Amniotic stem cell (primary cell): ENCODE results near the gene RNF128.
"Not testable (repeated sequence)": the region's sequence is repeated elsewhere in the genome, so short reads cannot be mapped to it uniquely, and the experiment has no call there.

Source experiments
- DNase-seq: peaks from one replicate; lab custom pipeline; 2025; lab: John Stamatoyannopoulos, UW

Gene RNF128

DNA sequence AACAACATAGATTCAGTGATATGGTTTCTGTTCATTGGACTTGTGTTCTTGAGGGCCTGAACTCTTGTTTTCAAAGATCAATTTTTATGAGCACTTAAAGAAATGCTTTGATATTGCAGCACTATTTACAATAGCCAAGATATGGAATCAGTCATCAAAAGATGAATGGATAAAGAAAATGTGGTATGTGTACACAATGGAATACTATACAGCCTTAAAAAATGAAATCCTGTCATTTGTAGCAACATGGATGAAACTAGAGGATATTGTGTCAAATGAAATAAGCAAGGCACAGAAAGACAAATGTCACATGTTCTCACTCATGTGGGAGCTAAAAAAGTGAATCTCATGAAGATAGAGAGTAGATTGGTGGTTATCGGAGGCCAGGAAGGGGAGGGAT is 21.9 kb downstream of the RNF128 start:
- DNase-seq, result no peak

DNA sequence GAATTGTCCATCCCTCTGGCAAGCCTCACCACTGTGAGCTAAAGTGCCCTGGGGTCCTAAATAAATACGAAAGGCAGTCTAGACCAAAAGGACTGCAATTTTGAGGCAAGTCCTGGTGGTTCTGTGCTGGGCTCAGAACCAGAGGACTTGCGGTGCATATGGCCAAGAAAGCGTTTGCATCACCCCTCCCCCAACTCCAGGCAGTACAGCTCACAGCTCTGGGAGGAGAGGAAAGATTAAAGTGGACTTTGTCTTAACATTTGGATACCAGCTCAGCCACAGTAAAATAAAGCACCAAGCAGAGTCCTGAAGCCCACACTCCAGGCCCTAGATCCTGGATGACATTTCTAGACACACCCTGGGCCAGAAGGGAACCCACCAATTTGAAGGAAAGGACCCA is 24.9 kb downstream of the RNF128 start:
- no peak for DNase-seq

GRCh38 chrX:106752101-106752678 is 25.7 kb downstream of the RNF128 start:
- DNase-seq, result no peak

- not testable (repeated sequence) for DNase-seq
Observed at GRCh38 chrX:106769288-106769687, 42.8 kb downstream of the RNF128 start.

GRCh38 chrX:106774981-106775380 is 48.5 kb downstream of the RNF128 start:
- no peak for DNase-seq

DNA sequence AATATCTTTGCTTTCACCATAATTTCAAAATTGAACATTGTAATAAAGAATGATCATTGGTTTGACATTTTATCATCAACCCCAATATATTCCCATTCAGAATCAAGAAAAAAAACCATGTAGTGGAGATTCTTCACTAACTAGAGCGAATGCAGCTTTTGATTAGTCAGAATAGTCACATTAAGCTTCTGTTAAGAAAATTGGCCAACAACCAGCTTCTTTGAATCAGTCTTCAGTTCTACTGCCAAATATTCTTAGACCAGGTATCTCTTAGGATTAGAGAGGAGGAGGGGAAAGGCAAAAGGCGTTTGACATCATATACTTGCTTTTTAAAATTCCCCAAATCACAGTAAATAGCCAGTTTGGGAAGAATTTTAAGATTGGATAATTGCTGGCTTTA is 53.8 kb downstream of the RNF128 start:
- DNase-seq, result no peak

GRCh38 chrX:106780664-106781377 is 54.3 kb downstream of the RNF128 start:
- no peak for DNase-seq

DNA sequence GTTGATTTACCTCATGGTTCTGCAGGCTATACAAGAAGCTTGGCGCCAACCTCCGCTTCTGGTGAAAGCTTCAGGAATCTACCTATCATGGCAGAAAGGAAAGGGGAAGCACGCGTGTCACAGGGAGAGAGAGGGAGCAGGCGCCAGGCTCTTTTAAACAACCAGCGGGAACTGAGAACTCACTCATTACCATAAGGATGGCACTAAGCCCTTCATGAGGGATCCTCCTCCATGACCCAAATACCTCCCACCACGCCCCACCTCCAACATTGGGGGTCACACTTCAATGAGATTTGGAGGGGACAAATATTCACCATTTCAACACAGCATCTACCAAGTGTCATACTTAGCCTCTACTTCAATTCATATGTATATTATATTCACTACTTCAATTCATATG is 57.2 kb downstream of the RNF128 start:
- no peak for DNase-seq

- no peak for DNase-seq
Observed at GRCh38 chrX:106791495-106791894, 65.0 kb downstream of the RNF128 start.

DNA sequence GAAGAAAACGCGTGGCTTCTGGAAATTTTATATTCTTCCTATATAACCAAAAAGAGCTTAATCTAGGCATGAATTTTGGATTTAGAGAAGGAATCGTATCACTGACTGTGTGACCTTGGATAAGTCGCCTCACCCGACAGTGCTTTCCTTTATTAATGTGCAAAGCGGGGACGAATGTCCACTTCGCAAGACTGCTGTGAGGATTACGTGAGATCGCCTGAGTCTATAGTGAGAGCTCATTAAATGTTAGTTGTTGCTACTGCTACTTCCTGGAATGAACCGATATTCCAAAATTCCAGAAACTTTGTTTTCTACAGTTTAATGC is 75.5 kb downstream of the RNF128 start:
- no peak for DNase-seq

GRCh38 chrX:106802388-106803275 is 76.1 kb downstream of the RNF128 start, which contains the start of gene TBC1D8B:
TBC1D8B (plus strand) TSS chrX:106802673; CDS start chrX:106802854, 181 bp downstream.
- DNase-seq, result peak; percentile 47

GRCh38 chrX:106811131-106811910 is 84.8 kb downstream of the RNF128 start:
- DNase-seq, result no peak

GRCh38 chrX:106812930-106813329 is 86.4 kb downstream of the RNF128 start:
- DNase-seq, result not testable (repeated sequence)

- DNase-seq, result not testable (repeated sequence)
Observed at GRCh38 chrX:106814093-106814492, 87.6 kb downstream of the RNF128 start.
